ENCODE measurements around the gene PLCB2.

The PLCB2 gene

DNA sequence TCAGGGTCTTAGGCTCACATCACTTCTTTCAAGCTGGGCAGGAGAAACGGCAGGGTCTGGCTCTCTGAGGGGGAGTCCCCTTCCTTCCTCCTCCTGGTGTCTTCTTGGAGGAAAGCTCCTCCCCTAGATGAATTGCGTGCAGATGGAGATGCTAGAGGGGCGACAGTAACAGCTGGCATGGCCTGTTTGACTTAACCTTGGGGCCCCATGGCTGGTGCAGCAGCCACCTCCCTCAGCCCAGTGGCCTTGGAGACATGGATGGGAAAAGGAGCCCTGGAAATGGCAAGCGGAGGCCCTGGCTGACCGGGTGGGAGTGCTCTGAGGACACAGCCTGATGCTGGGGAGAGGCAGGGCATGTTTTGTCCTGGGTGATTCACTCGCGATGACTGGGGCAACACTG, 48.7 kb downstream of the PLCB2 start (continued):
- TF ChIP-seq, protein P1, sequence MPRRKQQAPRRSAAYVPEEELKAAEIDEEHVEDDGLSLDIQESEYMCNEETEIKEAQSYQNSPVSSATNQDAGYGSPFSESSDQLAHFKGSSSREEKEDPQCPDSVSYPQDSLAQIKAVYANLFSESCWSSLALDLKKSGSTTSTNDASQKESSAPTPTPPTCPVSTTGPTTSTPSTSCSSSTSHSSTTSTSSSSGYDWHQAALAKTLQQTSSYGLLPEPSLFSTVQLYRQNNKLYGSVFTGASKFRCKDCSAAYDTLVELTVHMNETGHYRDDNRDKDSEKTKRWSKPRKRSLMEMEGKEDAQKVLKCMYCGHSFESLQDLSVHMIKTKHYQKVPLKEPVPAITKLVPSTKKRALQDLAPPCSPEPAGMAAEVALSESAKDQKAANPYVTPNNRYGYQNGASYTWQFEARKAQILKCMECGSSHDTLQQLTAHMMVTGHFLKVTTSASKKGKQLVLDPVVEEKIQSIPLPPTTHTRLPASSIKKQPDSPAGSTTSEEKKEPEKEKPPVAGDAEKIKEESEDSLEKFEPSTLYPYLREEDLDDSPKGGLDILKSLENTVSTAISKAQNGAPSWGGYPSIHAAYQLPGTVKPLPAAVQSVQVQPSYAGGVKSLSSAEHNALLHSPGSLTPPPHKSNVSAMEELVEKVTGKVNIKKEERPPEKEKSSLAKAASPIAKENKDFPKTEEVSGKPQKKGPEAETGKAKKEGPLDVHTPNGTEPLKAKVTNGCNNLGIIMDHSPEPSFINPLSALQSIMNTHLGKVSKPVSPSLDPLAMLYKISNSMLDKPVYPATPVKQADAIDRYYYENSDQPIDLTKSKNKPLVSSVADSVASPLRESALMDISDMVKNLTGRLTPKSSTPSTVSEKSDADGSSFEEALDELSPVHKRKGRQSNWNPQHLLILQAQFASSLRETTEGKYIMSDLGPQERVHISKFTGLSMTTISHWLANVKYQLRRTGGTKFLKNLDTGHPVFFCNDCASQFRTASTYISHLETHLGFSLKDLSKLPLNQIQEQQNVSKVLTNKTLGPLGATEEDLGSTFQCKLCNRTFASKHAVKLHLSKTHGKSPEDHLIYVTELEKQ (tag by site-specific recombination; IDR thresholded peaks at IDR 0.05; ENCODE audit: borderline replicate concordance), result no peak
- TF ChIP-seq, protein P2, sequence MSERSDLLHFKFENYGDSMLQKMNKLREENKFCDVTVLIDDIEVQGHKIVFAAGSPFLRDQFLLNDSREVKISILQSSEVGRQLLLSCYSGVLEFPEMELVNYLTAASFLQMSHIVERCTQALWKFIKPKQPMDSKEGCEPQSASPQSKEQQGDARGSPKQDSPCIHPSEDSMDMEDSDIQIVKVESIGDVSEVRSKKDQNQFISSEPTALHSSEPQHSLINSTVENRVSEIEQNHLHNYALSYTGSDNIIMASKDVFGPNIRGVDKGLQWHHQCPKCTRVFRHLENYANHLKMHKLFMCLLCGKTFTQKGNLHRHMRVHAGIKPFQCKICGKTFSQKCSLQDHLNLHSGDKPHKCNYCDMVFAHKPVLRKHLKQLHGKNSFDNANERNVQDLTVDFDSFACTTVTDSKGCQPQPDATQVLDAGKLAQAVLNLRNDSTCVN (tag by site-specific recombination; optimal IDR thresholded peaks at IDR 0.05), result no peak
- no peak for TF ChIP-seq ZNF10 (tag by site-specific recombination; IDR thresholded peaks at IDR 0.05)
- no peak for TF ChIP-seq ZNF248 (tag by site-specific recombination; IDR thresholded peaks at IDR 0.05)
- no peak for TF ChIP-seq ZNF19 (tag by site-specific recombination; IDR thresholded peaks at IDR 0.05; ENCODE audit: low read depth)

DNA sequence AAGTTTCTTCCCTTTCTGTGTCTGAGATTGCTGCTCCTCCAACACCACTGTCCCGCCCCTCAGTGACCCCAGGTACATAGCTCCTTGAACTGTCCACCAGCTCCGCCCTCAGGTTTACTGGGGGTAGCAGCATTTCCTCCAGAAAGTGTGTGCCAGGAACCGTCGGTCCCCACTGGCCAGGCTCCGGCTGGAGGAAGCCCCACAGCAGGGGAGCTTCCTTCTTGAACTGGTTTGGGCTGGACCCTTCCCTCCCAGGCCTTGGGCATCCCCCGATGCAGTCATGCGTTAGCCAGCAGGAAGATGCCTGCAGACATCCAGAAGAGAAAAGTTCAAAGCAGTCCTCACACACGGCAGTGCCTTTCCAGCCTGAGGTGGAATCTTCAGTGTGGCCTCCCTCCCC, 49.2 kb downstream of the PLCB2 start:
- TF ChIP-seq, protein P3, sequence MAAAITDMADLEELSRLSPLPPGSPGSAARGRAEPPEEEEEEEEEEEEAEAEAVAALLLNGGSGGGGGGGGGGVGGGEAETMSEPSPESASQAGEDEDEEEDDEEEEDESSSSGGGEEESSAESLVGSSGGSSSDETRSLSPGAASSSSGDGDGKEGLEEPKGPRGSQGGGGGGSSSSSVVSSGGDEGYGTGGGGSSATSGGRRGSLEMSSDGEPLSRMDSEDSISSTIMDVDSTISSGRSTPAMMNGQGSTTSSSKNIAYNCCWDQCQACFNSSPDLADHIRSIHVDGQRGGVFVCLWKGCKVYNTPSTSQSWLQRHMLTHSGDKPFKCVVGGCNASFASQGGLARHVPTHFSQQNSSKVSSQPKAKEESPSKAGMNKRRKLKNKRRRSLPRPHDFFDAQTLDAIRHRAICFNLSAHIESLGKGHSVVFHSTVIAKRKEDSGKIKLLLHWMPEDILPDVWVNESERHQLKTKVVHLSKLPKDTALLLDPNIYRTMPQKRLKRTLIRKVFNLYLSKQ (tag by site-specific recombination; IDR thresholded peaks at IDR 0.05; ENCODE audit: borderline replicate concordance), result no peak
- Histone ChIP-seq H3K9me3 (ENCODE audit: control insufficient read depth, insufficient read depth, low read depth, low read length) (no peaks in the 10 kb centered on the region), H3K4me1 (ENCODE audit: control insufficient read depth, insufficient read depth, low read length) (peaks cover 7% of the 10 kb centered on the region), H3K36me3 (ENCODE audit: control insufficient read depth in 2 of 2, insufficient read depth in 1 of 2, low read length in 2 of 2) (no peaks in the 10 kb centered on the region), H3K4me3 (ENCODE audit: low read depth, low read length) (no peak overlapping the region), H3K27ac (ENCODE audit: extremely low read depth, low read depth, low read length) (no peak overlapping the region)
- CTCF ChIA-PET, result interaction anchor here (0.5 to 1.7 kb wide), 9 partner anchors 10 to 1483 kb away, joined by 3 to 9 read pairs (median 4); no protein-coding TSS in a partner anchor
- POLR2A ChIA-PET, result no interaction called here

DNA sequence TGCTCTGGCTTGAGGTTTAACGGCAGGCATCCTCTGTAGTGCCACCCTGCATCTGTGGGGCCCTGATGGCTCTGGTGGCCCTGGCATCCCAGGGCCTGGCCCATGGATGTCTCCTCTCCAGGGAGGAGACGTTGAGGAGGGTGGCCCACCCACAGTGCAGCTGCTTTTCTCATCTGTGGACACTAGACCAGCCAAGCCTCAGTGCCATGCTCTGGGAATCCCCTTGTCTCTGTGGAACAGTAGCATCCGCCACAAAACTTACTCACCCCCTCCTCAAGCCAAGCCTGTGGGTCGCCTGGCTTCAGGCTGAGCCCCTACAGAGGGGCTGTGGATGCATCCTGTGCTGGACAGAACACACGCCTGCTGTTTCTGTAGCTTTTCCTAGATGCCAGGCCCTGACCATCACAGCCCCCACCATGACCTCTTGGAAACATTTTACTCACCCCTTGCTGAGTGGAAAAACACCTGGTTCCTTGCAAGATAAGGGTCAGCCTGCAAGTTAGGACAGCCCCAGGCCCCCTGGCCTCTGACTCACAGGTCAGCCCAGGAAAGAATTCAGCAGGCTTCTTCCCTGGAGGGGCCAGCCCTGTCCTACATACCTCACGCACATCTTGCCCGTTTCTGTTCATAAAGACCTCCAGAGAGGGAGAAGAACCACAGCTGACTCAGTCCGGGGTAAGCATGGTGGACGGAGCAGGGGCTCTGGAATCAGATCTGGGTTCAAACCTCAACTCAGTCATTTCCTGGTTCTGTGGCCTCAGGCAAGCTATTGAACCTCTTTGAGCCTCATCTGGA, 49.9 kb downstream of the PLCB2 start:
- POLR2A ChIA-PET, result no interaction called here
- CTCF ChIA-PET, result interaction anchor here (0.6 to 1.7 kb wide), 6 partner anchors 10 to 1483 kb away, joined by 3 to 9 read pairs (median 4); no protein-coding TSS in a partner anchor

DNA sequence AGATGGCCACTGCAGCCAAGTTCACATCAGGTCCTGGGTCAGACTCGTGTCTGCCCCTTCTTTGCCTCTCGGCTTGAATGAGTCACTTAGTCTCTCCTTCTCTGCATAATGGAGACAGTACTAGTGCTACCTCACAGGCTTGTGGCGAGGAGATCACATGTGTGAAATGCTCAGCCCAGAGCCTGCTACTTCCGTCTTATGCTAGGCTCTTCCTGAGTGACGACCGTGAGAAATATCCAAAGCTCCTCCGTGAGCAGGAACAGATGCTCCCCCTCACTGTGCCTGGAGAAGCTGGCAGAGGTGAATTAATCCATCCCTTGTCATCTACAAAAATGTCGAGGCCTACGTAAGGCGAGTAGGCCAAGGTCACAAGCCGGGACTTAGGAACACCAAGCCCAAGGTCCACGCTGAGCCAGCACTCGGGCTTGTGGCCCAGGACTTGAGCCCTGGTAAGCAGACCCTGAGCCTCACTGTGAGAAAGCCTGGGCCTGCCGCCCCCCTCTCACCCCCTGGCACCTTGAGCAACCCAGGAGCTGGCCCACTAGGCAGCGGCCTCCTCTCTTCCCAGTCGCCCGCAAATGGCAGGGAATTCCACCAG, 51.0 kb downstream of the PLCB2 start:
- no peak overlapping the region for H3K27ac ChIP-seq (ENCODE audit: extremely low read depth, low read depth, low read length)
- H3K36me3 ChIP-seq (ENCODE audit: control insufficient read depth in 2 of 2, insufficient read depth in 1 of 2, low read length in 2 of 2), result no peaks in the 10 kb centered on the region
- CTCF ChIA-PET, result no interaction called here
- POLR2A ChIA-PET, result no interaction called here
- H3K4me1 ChIP-seq (ENCODE audit: control insufficient read depth, insufficient read depth, low read length), result no peaks in the 10 kb centered on the region
- H3K4me3 ChIP-seq (ENCODE audit: low read depth, low read length), result no peak overlapping the region
- H3K9me3 ChIP-seq (ENCODE audit: control insufficient read depth, insufficient read depth, low read depth, low read length), result no peaks in the 10 kb centered on the region
- TF ChIP-seq ZNF366 (tag by site-specific recombination; conservative IDR thresholded peaks at IDR 0.05) (no peak), ZNF776 (tag by site-specific recombination; IDR thresholded peaks at IDR 0.05; ENCODE audit: borderline replicate concordance) (no peak), ZFP3 (tag by site-specific recombination; IDR thresholded peaks at IDR 0.05; ENCODE audit: low read depth) (no peak), ZNF530 (tag by site-specific recombination; IDR thresholded peaks at IDR 0.05; ENCODE audit: low read depth) (no peak), ZNF138 (tag by site-specific recombination; IDR thresholded peaks at IDR 0.05; ENCODE audit: borderline replicate concordance) (no peak)
- TF ChIP-seq, protein P4, sequence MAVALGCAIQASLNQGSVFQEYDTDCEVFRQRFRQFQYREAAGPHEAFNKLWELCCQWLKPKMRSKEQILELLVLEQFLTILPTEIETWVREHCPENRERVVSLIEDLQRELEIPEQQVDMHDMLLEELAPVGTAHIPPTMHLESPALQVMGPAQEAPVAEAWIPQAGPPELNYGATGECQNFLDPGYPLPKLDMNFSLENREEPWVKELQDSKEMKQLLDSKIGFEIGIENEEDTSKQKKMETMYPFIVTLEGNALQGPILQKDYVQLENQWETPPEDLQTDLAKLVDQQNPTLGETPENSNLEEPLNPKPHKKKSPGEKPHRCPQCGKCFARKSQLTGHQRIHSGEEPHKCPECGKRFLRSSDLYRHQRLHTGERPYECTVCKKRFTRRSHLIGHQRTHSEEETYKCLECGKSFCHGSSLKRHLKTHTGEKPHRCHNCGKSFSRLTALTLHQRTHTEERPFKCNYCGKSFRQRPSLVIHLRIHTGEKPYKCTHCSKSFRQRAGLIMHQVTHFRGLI (tag by site-specific recombination; IDR thresholded peaks at IDR 0.05), result no peak
- TF ChIP-seq, protein P5, sequence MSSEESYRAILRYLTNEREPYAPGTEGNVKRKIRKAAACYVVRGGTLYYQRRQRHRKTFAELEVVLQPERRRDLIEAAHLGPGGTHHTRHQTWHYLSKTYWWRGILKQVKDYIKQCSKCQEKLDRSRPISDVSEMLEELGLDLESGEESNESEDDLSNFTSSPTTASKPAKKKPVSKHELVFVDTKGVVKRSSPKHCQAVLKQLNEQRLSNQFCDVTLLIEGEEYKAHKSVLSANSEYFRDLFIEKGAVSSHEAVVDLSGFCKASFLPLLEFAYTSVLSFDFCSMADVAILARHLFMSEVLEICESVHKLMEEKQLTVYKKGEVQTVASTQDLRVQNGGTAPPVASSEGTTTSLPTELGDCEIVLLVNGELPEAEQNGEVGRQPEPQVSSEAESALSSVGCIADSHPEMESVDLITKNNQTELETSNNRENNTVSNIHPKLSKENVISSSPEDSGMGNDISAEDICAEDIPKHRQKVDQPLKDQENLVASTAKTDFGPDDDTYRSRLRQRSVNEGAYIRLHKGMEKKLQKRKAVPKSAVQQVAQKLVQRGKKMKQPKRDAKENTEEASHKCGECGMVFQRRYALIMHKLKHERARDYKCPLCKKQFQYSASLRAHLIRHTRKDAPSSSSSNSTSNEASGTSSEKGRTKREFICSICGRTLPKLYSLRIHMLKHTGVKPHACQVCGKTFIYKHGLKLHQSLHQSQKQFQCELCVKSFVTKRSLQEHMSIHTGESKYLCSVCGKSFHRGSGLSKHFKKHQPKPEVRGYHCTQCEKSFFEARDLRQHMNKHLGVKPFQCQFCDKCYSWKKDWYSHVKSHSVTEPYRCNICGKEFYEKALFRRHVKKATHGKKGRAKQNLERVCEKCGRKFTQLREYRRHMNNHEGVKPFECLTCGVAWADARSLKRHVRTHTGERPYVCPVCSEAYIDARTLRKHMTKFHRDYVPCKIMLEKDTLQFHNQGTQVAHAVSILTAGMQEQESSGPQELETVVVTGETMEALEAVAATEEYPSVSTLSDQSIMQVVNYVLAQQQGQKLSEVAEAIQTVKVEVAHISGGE (tag by site-specific recombination; conservative IDR thresholded peaks at IDR 0.05; ENCODE audit: low read depth), result no peak

More for the DNA sequence above, 49.9 kb downstream of the PLCB2 start:
- no peaks in the 10 kb centered on the region for H3K9me3 ChIP-seq (ENCODE audit: control insufficient read depth, insufficient read depth, low read depth, low read length)
- H3K4me3 ChIP-seq (ENCODE audit: low read depth, low read length), result no peak overlapping the region
- TF ChIP-seq ZNF404 (tag by site-specific recombination; IDR thresholded peaks at IDR 0.05), result no peak
- TF ChIP-seq ZIC2 (tag by site-specific recombination; IDR thresholded peaks at IDR 0.05), result peak; percentile 12; the same call in 1 of the 2 replicates
- no peaks in the 10 kb centered on the region for H3K36me3 ChIP-seq (ENCODE audit: control insufficient read depth in 2 of 2, insufficient read depth in 1 of 2, low read length in 2 of 2)
- H3K27ac ChIP-seq (ENCODE audit: extremely low read depth, low read depth, low read length), result no peak overlapping the region
- peaks cover 1% of the 10 kb centered on the region; the same call in 1 of the 2 replicates for H3K4me1 ChIP-seq (ENCODE audit: control insufficient read depth, insufficient read depth, low read length)
